HL-60/S4 treated with retinoic acid at 250 ng/mL for 4 days and 3 days (cell line): ENCODE measurements around the gene SLC39A1.
"Not testable (repeated sequence)": the region's sequence is repeated elsewhere in the genome, so short reads cannot be mapped to it uniquely, and the experiment has no call there.

Experiments used
- in situ Hi-C: fragments of 300-500 bp; cut with MboI; formaldehyde crosslinking; loops from 2 replicates; pipeline ENCODE4 v1.7.0; 2022; ENCODE audit warnings: low sequenced_read_pairs

SLC39A1 gene

DNA sequence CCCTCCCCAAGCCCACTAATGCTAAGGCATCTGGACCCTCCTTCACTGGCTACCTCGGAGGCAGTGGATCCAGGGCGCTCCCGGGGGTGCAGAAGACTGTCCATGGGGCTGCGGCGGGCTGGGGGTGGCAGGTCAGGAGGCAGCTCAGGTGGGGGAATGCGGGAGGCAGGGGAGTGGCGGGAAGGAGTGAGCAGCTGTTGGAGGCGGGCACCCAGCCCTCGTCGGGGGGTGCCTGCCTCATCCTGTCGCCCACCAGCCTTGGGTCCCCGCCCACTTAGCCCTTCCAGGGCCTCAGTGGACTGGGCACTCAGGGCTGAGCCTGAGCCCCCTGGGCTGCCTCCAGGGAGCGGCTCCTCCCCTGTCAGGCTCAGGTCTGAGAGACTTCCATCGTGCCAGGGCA lies 29.9 kb downstream of the SLC39A1 start:
- in situ Hi-C loops: loop anchor here (10.0 kb wide), 1 partner anchor 59 kb away; no protein-coding TSS in a partner anchor

DNA sequence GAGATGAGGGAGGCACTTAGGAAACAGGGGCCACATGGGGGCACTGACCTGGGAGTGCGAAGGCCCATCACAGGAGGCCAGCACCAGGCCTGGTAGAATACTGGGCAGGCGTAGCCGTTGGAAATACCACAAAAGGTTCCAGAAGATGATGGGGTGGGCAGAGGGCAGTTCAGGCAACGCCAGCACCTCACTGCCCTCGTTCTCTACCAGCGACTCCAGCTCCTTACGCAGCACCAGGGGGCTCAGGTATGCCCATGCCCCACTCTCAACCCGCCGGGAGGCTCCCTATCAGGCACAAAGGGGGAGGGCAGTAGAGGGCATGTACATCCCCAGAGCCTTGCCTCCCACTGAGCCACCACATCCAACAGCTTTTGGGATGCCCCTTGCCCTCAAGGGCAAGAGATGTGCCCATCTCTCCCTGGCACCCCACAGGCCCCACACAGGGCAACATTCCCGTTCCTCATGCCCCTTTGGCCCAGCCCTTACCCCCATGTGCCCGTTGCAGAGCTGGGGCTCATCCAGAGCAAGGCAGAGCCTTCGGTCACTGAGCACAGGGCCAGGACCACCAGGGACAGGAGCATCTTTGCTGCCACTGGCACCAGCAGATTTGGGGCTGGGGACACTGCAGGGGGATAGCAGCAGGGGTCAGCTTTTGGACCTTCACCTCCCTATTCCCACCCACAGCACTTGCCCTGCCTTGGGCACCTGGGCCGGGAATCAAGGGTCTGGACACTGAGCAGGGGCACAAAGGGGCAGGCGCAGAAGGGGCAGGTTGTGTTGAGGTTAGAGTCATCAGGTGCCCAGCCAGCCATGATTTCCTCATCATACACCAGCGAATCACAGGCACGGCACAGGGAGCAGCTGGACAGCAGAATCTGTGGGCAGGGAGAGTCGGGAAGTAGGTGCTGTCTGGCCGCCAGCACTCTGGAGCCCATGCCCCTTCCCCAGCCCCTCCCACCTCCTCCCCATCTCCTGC lies 30.9 kb downstream of the SLC39A1 start:
- in situ Hi-C loops: loop anchor here (10.0 kb wide), 1 partner anchor 58 kb away; no protein-coding TSS in a partner anchor

DNA sequence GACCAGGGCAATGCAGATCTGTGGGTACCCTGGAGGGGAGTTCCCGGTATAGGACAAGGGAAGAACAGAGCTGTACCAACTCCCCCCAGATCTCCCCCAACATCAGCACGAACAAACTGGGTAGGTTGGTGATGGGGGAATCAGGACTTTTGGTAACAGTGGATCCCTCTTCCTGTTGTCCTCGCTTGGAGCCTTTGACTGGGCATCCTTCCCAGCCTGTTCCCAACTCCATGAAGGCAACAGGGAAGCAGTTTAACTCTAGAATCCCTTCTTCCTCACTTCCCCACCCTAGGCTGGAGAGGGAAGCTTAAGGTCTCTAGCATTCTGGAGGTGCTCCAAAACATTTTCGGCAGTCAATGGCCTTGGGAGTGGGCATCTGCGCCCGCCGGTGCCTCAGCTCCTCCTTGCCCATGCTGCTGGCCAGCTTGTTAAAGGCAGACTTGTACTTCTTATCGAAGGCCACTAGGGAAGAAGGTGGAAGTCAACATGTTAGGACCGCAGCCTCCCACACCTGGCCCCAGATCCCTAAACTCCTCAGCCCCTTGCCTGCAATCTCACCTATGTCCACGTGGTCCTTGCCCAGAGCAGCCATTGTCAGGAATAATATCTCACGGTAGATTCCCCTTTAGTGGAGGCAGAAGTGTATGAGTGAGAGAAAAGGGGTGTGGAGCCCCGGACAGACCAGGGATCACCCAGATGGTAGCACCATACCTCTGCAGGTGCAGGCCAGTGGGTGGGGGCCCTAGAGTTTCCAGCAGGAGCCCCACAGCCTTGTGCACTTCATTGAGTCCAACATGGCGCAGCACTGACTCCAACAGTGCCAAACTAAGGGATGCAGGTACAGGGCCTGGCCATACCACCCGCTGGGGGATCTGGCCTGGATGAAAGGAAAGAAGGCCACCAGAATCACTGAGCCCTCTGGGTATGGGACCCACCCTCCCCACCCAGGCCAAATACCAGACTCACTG lies 33.1 kb downstream of the SLC39A1 start:
- in situ Hi-C loops: loop anchor here (10.0 kb wide), 1 partner anchor 55 kb away; no protein-coding TSS in a partner anchor

DNA sequence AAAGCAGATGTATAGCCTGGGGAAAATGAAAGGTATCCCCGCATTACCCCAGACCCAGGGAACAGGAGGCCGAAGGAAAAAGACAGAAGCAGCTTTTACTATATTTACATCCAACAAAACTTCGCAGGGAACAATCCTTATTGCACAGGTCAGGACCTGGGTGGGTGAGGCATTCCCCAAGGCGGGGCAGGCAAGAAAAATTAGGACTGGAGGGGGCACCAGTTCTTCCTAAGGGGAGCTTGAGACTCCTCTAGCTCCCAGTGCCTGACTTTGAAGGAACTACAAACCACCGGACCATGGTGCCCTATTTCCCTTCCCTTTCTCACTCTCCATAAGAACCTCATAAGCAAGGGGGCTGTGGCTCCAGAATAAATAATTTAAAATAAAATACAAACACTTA lies 33.9 kb downstream of the SLC39A1 start:
- in situ Hi-C loops: no loop called here

DNA sequence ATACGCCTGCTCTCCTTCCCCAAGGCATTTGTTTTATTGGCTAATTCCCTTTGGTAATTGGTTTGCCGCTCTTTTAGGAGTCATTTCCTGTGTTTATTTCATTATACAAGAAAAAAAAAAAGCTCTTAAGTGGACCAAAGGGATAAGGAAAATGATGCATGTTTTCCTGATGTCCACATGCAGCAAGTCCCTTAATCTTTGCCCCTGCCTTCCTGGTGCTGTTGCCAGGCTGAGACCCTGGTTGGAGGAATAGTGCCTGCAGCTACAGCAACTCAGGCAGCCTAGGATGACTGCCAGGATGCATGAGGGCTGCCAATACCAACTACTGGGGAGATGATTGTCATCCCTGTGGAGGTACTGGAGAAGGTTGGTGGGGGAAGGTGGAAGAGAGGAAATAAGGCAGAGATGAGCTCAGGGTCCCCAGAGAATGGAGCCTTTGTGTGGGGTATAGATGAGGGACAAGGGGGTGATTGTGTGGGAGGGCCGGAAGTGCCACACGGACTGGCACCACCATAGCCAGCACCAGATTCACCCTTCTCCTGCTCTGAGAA lies 34.5 kb downstream of the SLC39A1 start:
- in situ Hi-C loops: no loop called here

DNA sequence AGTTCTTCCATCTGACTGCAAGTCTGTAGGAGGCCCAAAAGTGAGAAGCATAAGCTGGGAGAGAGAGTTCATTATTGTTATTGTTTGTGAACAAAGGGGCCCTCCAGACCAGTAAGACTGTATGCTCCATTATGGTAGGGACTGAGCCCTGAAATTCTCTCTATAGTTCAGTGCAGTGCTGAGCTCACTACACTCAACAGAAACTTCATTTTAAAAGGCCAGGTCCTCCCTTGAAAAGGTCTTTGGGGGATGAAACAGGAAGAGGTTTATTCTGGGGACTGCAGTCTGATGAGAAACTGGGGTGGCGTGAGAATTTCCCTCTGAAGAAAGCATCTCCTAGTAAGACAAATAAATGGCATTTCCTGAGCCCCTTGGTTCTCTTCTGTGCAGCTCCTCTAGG lies 35.1 kb downstream of the SLC39A1 start:
- in situ Hi-C loops: no loop called here

DNA sequence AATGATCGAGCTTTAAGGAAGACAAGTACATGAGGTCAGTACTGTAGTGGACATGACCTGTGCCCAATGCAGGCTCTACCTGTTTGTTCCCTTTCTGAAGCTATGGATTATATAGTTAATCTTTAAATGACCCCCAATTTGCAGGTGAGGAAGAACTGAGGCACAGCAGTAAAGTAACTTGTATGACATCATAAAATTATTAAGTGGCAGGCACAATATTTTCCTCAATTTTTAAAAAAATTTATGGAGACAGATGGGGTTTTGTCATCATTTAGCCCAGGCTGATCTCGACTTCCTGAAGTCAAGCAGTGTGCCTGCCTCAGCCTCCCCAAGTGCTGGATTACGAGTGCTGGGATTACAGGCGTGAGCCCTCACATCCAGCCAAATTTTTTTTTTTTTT lies 36.9 kb downstream of the SLC39A1 start:
- in situ Hi-C loops: no loop called here

DNA sequence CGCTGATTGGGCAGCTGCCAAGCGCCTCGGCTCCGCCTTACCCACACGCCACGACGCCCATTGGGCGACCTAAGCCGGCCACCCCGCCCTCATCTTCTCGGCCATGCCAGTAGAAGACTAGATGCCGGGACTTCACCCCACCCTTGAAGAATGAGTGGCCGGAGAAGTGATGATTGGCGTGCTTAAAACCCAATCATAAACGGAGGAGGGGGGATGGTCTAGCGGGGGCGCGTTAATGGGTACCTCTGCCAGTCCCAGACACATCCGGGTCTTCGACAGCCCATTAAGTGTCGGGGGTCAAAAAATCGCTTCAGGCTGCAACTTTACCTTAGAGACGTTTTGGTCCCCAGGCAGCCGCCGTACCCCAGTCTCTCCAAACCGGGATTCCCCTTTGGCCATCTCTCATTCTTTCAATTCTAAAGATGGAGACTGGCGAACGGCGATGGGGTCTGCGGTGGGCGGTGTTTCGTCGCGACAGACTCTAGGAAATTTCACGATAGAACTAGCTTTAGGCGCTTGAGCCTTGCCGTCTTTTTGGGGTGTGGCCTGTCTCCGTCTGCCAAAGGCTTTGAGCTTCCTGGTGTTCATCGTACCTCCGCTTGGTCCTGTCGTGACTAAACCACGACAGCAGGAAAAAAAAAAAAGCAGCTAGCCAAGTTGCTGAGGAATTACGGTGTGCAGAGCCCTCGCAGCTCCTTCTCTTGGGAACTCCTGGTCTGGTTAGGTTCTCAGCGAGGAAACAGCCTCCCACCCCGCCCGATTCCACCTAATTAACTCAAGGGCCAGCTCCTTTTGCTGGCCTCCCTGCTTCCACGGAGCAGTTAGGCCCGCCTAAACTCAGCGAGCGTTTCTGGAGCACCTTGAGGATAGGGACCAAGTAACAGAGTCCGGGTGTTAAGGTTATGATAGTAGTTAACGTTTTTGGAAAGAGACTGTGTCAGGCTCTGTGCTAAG lies 40.1 kb downstream of the SLC39A1 start, which contains the start of gene GATAD2B:
GATAD2B (minus strand) TSS at position 1 of the 954 bp plus-strand sequence. CDS start 94,625 bp downstream, outside the sequence.
- in situ Hi-C loops: no loop called here

DNA sequence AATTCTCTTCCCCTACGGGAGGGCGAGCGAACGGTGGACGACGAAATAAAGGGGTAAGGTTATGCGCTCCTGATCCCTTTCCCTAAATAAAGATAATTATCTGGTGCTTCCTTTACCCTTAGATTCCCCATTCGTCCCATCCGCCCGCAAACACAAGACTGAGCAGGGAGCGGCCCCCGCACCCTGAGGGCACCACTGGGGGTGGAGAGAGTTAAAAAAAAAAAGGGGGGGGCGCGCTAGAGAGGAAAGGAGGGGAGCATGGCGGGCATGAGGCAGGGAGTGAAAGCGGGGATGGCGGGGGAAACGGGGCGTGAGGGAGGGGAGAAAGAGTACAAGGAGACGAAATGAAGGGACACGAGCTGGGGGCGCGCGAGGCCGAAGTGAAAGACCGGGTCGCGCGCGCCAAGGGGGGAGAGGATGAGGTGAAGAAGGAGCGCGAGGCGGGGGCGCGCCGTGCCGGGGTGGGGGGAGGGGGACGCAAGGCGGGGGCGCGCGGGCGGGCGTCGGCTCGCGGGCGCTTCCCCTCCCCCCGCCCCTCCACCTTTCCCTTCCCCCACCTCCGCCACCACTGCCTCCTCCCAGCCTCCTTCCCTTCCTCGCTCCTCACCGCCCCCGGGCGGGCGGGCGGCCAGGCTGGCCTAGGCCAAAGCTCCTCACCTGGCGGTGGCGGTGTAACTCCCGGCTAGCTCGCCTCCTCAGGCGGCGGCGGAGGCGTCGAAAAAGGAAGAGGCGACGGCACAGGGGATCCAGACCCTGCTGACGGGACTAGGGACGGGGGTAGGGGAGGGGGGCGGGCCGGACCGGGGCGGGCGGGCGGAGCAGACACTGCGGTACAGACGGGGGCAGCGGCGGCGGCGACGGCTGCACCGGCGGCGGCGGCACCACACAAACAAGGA lies 41.0 kb downstream of the SLC39A1 start:
- in situ Hi-C loops: no loop called here

DNA sequence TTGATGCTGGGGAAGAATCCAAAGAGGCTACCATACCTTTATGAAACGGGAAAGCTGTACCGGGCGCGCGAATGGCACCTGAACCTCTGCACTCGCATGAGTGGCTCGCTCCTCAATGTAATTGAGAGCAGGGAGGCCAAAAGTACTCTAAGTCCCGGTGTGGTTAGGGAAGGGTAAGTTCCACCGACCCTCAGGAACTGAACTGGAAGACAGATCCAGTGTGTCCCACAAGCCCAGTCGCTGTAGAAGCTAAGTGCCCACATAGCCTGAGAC lies 41.6 kb downstream of the SLC39A1 start:
- in situ Hi-C loops: no loop called here

DNA sequence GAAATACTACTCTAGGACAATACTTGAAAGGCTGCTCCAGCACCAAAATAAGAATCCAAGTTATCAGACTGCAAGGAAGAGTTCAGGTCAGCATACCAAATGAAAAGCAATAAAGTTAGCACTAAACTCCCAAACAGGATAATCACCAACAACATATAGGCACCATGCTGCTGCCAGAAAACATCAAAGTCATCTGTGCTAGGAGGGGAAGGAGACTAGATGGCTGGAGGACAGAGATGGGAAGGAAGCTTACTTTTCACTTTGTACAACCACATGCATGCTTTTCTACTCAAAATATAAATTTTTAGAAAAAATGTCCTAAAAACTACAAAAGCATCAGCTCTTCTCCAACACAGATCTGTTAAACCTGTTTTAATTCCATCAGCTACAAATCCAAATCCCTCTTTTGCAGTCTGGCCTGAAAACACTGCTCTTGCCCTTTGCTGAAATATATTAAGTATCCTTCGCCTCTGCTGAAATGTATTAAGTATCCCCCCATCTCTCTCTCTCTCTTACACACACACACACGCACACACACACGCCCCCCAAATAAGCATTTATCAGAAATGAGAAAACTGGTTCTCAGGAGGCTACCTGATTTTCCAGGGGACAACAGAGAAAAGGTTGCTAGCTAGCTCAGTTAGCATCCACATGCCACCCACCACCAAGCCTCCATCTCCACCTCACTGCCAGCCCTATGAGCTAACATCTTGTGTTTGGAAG lies 42.1 kb downstream of the SLC39A1 start:
- in situ Hi-C loops: no loop called here

DNA sequence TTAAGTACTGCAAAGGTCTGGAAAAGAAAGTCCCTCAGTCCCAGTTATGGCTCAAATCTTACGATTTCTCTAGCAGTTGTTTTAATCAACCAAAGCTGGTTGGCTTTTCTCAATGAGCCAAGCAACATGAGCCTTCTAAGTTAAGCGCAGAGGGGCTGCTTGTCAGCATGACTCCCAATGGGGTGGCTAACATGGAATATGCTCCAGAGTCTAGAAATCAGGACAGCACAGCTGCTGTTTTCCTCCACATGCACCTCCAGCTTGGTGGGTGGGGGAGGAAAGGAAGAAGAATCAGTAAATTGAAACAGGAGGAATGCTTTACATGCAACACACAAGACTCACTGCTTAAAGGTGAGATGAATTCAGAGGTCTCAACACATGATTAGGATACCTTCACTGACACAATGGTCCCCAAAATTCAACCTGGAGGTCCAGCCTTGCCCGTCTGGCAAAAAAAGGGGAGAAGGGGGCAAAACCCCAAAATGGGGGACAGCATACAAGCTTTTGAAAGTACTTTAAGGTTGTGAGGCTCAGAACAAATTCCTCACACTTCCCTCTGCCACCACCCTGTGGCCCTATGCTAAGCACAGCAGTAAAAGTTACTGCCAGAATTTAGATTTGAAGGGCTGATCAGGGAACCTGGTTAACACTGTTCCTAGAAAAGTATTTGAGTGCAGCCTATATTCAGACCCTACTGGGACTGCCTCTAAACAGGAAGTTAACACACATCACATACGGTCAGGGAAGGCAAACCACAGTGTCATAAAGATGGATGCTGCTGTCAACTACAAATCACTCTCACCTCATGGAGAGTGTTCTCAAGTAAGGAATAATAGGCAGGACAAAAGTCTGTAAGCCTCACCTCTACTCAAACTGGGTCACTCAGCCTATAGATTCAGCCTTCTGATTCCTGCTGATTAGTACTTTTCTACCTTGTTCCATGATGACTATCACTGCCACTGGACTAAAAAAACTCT lies 43.2 kb downstream of the SLC39A1 start:
- in situ Hi-C loops: no loop called here

DNA sequence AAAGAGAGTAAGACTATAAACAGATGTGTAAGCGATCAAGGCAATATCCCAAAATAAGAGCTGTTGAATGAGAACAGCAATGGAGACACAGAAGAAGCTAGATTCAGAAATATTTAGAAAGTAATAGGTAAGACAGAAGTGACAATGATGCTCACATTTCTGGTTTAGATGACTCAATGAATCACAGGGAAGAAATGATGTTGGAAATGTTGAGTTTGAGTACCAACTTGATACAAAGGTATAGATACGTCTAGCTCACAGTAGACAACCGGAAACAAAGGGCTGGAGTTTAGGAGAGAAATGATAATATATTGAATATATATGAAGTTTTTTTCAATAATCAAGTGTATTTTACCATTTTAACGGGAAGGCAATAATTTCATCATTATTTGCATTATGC lies 47.0 kb downstream of the SLC39A1 start:
- in situ Hi-C loops: no loop called here

DNA sequence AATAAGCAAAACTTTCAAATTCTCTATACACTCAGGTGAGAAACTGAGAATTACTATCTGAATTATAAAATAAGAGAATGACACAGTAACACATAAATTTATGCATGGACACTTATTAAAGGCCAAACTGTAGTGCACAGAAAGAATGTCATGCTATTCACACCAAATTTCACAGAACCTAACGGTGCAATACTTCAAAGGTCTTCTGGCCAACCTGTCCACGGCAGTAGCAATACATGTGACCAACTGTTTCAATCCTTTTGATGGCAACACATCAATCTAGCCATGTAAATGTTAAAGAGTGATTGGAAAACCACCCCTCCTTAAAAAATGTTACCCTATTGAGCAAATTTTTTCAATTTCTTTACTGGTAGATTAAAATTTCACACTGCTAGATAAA lies 51.0 kb downstream of the SLC39A1 start:
- in situ Hi-C loops: no loop called here

DNA sequence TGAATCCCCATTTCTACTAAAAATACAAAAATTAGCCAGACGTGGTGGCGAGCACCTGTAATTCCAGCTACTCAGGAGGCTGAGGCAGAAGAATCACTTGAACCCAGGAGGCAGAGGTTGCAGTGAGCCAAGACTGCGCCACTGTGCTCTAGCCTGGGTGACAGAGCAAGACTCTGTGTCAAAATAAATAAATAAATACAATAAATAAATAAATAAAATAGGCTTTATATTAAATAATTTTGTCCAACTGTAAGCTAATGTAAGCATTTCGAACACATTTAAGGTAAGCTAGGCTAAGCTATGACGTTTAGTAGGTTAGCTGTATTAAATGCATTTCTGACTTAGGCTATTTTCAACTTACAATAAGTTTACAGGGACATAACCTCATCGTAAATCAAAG lies 52.8 kb downstream of the SLC39A1 start:
- in situ Hi-C loops: not testable (repeated sequence)
